Lung (tissue), 12 donors: Measurements from ENCODE around the gene PDS5B. TPM values are rescaled to one million over a fixed set of nuclear protein-coding genes. Genes with fewer than 3 reads are reported as not detected.

Experiments
- ATAC-seq: fragments of 200-7000 bp; cut with Tn5 transposase; one replicate; pipeline ENCODE4 v1.9.1; 2020; ENCODE audit warnings: moderate number of reproducible peaks; ENCODE audit not compliant: insufficient read depth, low FRiP score
- DNase-seq, 3 donors: peaks; one replicate each; pipeline ENCODE4 v3.0.0-alpha.2; 2013 to 2017
- H3K27ac ChIP-seq, 2 donors: one replicate each; pipeline ENCODE4 v1.5.1; 2013; ENCODE audit warnings: mild to moderate bottlenecking in 2 of 2, moderate library complexity in 2 of 2, control low read depth in 1 of 2, inconsistent platforms in 1 of 2, low read depth in 1 of 2, low read length in 1 of 2
- H3K27me3 ChIP-seq, 3 donors: one replicate each; pipeline ENCODE4 v1.5.1; 2013; ENCODE audit warnings: low read length in 2 of 3; ENCODE audit not compliant: control insufficient read depth in 3 of 3, insufficient read depth in 3 of 3
- H3K36me3 ChIP-seq, 4 donors: one replicate each; pipeline ENCODE4 v1.5.1; 2013; ENCODE audit warnings: low read length in 4 of 4, mild to moderate bottlenecking in 1 of 4, moderate library complexity in 1 of 4; ENCODE audit not compliant: control insufficient read depth in 4 of 4, insufficient read depth in 4 of 4
- H3K4me1 ChIP-seq, 5 donors: one replicate each; pipeline ENCODE4 v1.5.1; 2013; ENCODE audit warnings: low read length in 5 of 5, mild to moderate bottlenecking in 2 of 5, moderate library complexity in 1 of 5; ENCODE audit not compliant: control insufficient read depth in 5 of 5, insufficient read depth in 5 of 5
- H3K4me3 ChIP-seq: one replicate; pipeline ENCODE4 v1.5.1; 2013; ENCODE audit warnings: mild to moderate bottlenecking, control low read depth, moderate library complexity
- H3K9ac ChIP-seq, 2 donors: one replicate each; pipeline ENCODE4 v1.5.1; 2013; ENCODE audit warnings: low read length in 2 of 2, control low read depth in 1 of 2; ENCODE audit not compliant: insufficient read depth in 1 of 2
- H3K9me3 ChIP-seq, 4 donors: one replicate each; pipeline ENCODE4 v1.5.1; 2013; ENCODE audit warnings: low read length in 3 of 4, mild to moderate bottlenecking in 1 of 4, moderate library complexity in 1 of 4; ENCODE audit not compliant: control insufficient read depth in 4 of 4, insufficient read depth in 3 of 4
- CTCF ChIP-seq: IDR thresholded peaks from 2 replicates; pipeline ENCODE4 v1.5.1; 2012; ENCODE audit warnings: mild to moderate bottlenecking; ENCODE audit errors: control extremely low read depth, extremely low read depth
- WGBS, 2 donors: extraction: QIAGEN DNeasy Blood & Tissue Kit; methylation state at CpG; one replicate each; pipeline ENCODE4 v1.1.7; 2013; 5-methylcytosine and 5-hydroxymethylcytosine counted together
- polyA plus RNA-seq, 2 donors: library from polyadenylated mRNA; stranded (reverse); fragments of 200-250 nt; gene quantifications; one replicate each; pipeline ENCODE4 v1.2.1, GENCODE V29; 2013
- total RNA-seq, 2 donors: library from RNA; depleted of rRNA in 1 of 2; stranded (reverse); fragments of >200 nt in 1 of 2; gene quantifications; one replicate each; pipeline ENCODE4 v1.2.1, GENCODE V29; 2014 to 2021
- donor health status: control.
- donor health status: control.
- donor health status: Bipolar disorder and iron deficiency.
- donor health status: healthy.
- donor health status: DM: yes; HTN: yes; CAD: no.

Gene PDS5B
- total and polyA plus RNA-seq, 4 donors, result 5.3 to 111 (median 19.3) TPM

- peaks cover 2 to 22% (median 10%) of the 10 kb centered on the region in 5 donors for H3K4me1 ChIP-seq
- H3K27ac ChIP-seq, result no peak overlapping the region
- ATAC-seq, result no peak
- H3K9me3 ChIP-seq, result no peaks in the 10 kb centered on the region
- no peak overlapping the region for H3K9ac ChIP-seq
- H3K4me3 ChIP-seq, result no peak overlapping the region
- peaks cover 0 to 2% (median 0%) of the 10 kb centered on the region in 4 donors for H3K36me3 ChIP-seq
- H3K27me3 ChIP-seq, result no peaks in the 10 kb centered on the region
- no peak for DNase-seq
- TF ChIP-seq CTCF, result no peak
These were observed 8.0 kb downstream of the PDS5B start for GRCh38 chr13:32594157-32594738.

DNA sequence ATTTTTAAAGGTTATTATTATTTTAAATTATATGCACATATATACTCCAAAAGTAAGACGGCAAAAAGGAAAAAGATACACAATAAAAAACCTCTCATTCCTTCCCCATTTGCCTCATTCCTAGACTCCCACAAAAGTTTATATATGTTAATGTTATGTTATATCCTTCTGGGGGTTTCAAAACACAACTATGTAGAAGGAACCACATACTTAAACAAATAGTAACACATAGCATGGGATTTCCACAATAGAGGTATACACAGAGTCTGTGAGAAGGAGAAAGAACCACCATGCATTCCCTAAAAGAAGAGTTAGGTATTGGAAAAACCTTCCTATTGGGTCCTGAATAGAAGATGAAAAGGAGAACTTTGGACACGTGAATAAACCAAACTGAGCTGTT is 9.1 kb downstream of the PDS5B start:
- Histone ChIP-seq H3K4me1 (peaks cover 2 to 14% (median 4%) of the 10 kb centered on the region in 5 donors), H3K4me3 (no peak overlapping the region), H3K9me3 (no peaks in the 10 kb centered on the region), H3K36me3 (peaks cover 0 to 2% (median 0%) of the 10 kb centered on the region in 4 donors), H3K9ac (no peak overlapping the region), H3K27me3 (no peaks in the 10 kb centered on the region), H3K27ac (no peak overlapping the region)
- ATAC-seq (no peak), DNase-seq (no peak)
- no peak for TF ChIP-seq CTCF
- WGBS, 2 donors, result 82 to 83% methylated on average over 2 of the region's 2 CpGs

DNA sequence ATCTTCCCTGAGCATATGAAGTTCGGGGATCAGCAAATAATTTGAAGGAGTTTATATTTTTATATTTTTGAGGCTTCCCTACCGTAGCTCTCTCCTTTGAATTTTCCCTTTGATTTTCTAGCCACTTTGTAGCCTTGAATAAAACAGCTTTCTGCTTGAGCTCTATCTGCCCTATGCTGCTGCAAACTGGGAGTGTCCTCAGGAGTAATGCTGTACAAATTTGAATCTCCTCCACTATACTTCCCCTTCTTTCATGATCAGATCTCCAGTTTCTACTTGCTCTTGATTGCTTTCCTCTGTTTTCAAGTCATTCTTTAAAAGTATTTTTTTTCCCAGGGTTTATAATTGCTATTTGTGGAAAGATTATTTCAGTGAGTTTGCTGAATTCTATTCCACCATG is 14.6 kb downstream of the PDS5B start:
- H3K4me1 ChIP-seq, result peaks cover 0 to 5% (median 0%) of the 10 kb centered on the region in 5 donors
- no peak overlapping the region for H3K9ac ChIP-seq
- H3K4me3 ChIP-seq, result no peak overlapping the region
- 66 to 72% methylated on average over 2 of the region's 2 CpGs for WGBS, 2 donors
- no peaks in the 10 kb centered on the region for H3K36me3 ChIP-seq
- ATAC-seq (no peak), DNase-seq (no peak)
- no peaks in the 10 kb centered on the region for H3K9me3 ChIP-seq
- no peak overlapping the region for H3K27ac ChIP-seq
- no peaks in the 10 kb centered on the region for H3K27me3 ChIP-seq
- no peak for TF ChIP-seq CTCF

DNA sequence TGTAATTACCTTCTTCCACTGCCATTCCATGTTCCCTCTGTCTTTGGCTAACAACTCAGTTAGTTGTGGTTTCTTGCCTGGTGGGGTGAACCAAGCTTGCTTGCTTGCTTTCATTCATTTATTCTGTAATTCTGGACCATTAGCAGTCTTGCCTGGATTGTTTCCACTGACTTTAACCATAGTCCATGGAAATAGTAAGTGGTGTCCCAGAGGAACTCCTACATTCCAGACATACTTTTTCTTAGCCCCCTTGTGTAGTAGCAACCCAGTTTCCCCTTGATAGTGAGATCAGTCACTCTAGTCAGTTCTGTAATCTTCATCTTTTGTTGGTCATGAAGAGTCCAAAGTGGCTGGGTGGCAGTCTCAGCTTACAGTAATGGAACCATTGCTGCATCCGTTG is 23.2 kb downstream of the PDS5B start:
- Histone ChIP-seq H3K9ac (no peak overlapping the region), H3K36me3 (no peaks in the 10 kb centered on the region), H3K9me3 (peaks cover 0 to 7% (median 0%) of the 10 kb centered on the region in 4 donors), H3K4me1 (peaks cover 0 to 4% (median 0%) of the 10 kb centered on the region in 5 donors), H3K27ac (no peak overlapping the region), H3K27me3 (no peaks in the 10 kb centered on the region), H3K4me3 (no peak overlapping the region)
- no peak for TF ChIP-seq CTCF
- WGBS, 2 donors, result 78 to 84% methylated on average over 1 of the region's 1 CpG
- ATAC-seq (no peak), DNase-seq (no peak)
